ENCODE measurements around the gene NFATC1.

NFATC1 gene

DNA sequence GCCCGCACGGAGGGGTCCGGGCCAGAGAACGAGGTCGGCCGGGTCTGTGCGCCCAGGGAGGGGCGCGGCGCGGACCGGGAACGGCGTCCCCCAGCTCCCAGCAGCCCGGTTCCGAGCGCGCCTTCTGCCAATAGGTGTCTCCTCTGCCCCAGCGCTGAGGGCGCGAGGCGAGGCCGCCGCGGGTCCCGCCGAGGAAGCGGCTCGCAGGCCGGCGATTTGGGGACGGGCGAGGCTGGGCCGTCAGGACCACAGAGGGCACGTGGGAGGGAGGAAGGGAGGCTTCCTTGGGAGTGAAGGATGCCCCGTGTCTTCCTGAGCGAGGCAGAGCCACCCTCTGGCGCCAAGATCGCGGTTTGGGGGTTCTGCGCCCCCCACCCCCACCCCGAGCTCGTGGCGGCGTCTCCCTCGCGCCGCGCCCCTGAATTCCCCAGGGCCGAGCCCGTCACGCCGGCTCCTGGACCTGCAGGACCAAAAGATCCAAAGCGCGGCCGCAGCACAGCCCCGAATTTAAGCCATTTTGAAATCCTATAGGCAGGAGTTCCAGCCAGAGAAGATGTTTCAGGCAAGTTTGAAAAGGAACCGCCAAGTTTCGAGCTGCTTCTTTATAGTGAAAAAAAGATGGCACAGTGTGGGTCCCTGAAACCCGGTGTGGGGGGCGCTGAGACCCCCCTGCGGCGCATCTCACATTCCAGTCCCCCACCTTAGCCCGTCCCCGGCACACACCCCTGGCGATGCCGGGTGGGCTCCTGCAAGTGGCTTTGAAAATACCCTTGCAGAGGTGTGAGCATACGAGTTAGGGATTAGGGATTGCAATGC lies 909 bp downstream of the NFATC1 start:
- Histone ChIP-seq H3K27ac (ENCODE audit: insufficient read depth, low read length, poor library complexity, severe bottlenecking) (peak overlapping the region; percentile 65), H3K27me3 (replicated peaks; ENCODE audit: control insufficient read depth, insufficient read depth, low read length, poor library complexity, severe bottlenecking) (no peaks in the 10 kb centered on the region), H3K4me3 (ENCODE audit: insufficient read depth, low read depth, low read length, poor library complexity, severe bottlenecking) (peak overlapping the region; percentile 74), H3K4me1 (ENCODE audit: control insufficient read depth, insufficient read depth, low read length, poor library complexity, severe bottlenecking) (peaks cover 38% of the 10 kb centered on the region), H3K36me3 (ENCODE audit: control insufficient read depth, insufficient read depth, low read length) (no peaks in the 10 kb centered on the region), H3K9me3 (ENCODE audit: control insufficient read depth, low read length) (no peaks in the 10 kb centered on the region)
- no peak for DNase-seq

DNA sequence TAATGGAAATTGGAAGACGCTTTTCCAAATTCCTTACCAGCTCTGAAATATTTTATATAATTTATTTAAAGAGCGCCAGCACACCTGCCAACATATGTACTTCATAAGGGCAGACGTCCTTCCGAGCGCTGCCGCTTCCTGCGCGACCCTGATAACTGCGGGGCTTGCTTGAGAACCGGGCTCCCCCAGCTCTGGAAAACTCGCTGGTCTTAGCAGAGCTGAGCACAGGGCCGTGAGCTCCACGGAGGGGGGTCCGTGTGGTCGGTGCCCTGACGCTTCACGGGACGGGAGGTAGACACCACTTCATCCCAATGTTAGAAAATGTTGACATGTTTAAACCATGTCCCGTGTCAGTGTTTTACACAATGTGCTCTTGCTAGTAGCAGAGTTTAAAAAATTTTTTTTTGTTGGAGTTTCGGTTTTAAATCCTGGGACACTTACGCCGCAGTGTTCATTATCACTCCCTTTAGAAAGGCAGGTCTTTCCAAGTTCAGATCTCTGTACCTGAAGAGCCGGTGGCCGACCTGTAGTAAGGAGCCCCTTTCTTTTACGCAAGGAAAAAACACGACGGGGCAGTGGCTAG lies 1.6 kb downstream of the NFATC1 start:
- Histone ChIP-seq H3K4me1 (ENCODE audit: control insufficient read depth, insufficient read depth, low read length, poor library complexity, severe bottlenecking) (peaks cover 45% of the 10 kb centered on the region), H3K27me3 (replicated peaks; ENCODE audit: control insufficient read depth, insufficient read depth, low read length, poor library complexity, severe bottlenecking) (no peaks in the 10 kb centered on the region), H3K36me3 (ENCODE audit: control insufficient read depth, insufficient read depth, low read length) (no peaks in the 10 kb centered on the region), H3K27ac (ENCODE audit: insufficient read depth, low read length, poor library complexity, severe bottlenecking) (peak overlapping the region; percentile 65), H3K4me3 (ENCODE audit: insufficient read depth, low read depth, low read length, poor library complexity, severe bottlenecking) (peak overlapping the region; percentile 74), H3K9me3 (ENCODE audit: control insufficient read depth, low read length) (no peaks in the 10 kb centered on the region)
- DNase-seq: no peak

GRCh38 chr18:79397830-79398761 lies 2.4 kb downstream of the NFATC1 start:
- Histone ChIP-seq H3K9me3 (ENCODE audit: control insufficient read depth, low read length) (no peaks in the 10 kb centered on the region), H3K4me3 (ENCODE audit: insufficient read depth, low read depth, low read length, poor library complexity, severe bottlenecking) (peak overlapping the region; percentile 74), H3K4me1 (ENCODE audit: control insufficient read depth, insufficient read depth, low read length, poor library complexity, severe bottlenecking) (peaks cover 48% of the 10 kb centered on the region), H3K27ac (ENCODE audit: insufficient read depth, low read length, poor library complexity, severe bottlenecking) (peak overlapping the region; percentile 65), H3K36me3 (ENCODE audit: control insufficient read depth, insufficient read depth, low read length) (no peaks in the 10 kb centered on the region), H3K27me3 (replicated peaks; ENCODE audit: control insufficient read depth, insufficient read depth, low read length, poor library complexity, severe bottlenecking) (no peaks in the 10 kb centered on the region)
- no peak for DNase-seq

DNA sequence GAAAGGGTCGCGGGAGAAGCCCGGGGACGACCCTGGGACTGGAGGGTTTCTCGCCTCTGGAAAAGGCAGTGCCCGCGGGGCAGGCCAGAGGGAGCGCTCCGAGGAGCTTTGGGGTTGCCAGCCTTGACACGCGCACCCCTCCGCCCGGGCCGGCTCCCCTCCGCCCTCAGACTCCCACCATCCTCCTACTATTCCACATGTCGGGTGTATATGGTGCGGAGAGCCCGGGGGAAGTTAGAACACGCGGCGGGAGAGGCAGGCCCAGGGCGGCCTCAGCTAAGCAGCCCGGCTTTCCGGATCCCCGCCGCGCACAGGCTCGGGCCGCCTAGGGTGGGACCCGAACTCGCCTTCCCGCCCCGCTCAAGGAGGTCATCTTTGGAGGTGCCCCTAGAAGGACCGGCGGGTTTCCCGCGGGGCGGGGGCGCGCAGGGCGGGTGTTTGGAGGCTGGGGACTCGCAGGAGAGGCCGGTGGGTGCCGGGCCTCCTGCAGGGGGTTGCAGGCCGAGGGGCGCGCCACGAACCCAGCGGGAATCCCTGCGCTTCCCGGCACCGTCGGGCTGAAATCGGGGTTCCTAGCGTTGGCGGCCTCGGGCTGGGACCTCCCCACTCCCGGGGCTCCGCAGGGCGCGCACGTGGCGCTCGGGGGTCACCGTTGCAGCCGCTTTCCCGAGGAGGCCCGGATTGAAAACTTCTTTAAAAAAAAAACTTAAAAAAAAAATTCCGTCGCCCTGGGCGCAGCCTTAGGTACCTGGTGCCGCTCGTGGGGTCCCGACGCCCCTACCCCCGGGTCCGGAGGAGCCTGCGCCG lies 3.7 kb downstream of the NFATC1 start:
- DNase-seq: no peak
- H3K27ac ChIP-seq (ENCODE audit: insufficient read depth, low read length, poor library complexity, severe bottlenecking): peak overlapping the region; percentile 89
- H3K27me3 ChIP-seq (replicated peaks; ENCODE audit: control insufficient read depth, insufficient read depth, low read length, poor library complexity, severe bottlenecking): no peaks in the 10 kb centered on the region
- H3K9me3 ChIP-seq (ENCODE audit: control insufficient read depth, low read length): no peaks in the 10 kb centered on the region
- H3K36me3 ChIP-seq (ENCODE audit: control insufficient read depth, insufficient read depth, low read length): no peaks in the 10 kb centered on the region
- H3K4me1 ChIP-seq (ENCODE audit: control insufficient read depth, insufficient read depth, low read length, poor library complexity, severe bottlenecking): peaks cover 51% of the 10 kb centered on the region
- peak overlapping the region; percentile 69 for H3K4me3 ChIP-seq (ENCODE audit: insufficient read depth, low read depth, low read length, poor library complexity, severe bottlenecking)

GRCh38 chr18:79400091-79400590 lies 4.4 kb downstream of the NFATC1 start:
- H3K4me3 ChIP-seq (ENCODE audit: insufficient read depth, low read depth, low read length, poor library complexity, severe bottlenecking): peak overlapping the region; percentile 69
- H3K36me3 ChIP-seq (ENCODE audit: control insufficient read depth, insufficient read depth, low read length): no peaks in the 10 kb centered on the region
- no peaks in the 10 kb centered on the region for H3K27me3 ChIP-seq (replicated peaks; ENCODE audit: control insufficient read depth, insufficient read depth, low read length, poor library complexity, severe bottlenecking)
- no peaks in the 10 kb centered on the region for H3K9me3 ChIP-seq (ENCODE audit: control insufficient read depth, low read length)
- peak overlapping the region; percentile 89 for H3K27ac ChIP-seq (ENCODE audit: insufficient read depth, low read length, poor library complexity, severe bottlenecking)
- DNase-seq: peak; percentile 55 to 68 (median 61)
- peaks cover 52% of the 10 kb centered on the region for H3K4me1 ChIP-seq (ENCODE audit: control insufficient read depth, insufficient read depth, low read length, poor library complexity, severe bottlenecking)

- Histone ChIP-seq H3K27me3 (replicated peaks; ENCODE audit: control insufficient read depth, insufficient read depth, low read length, poor library complexity, severe bottlenecking) (no peaks in the 10 kb centered on the region), H3K4me1 (ENCODE audit: control insufficient read depth, insufficient read depth, low read length, poor library complexity, severe bottlenecking) (peaks cover 58% of the 10 kb centered on the region), H3K27ac (ENCODE audit: insufficient read depth, low read length, poor library complexity, severe bottlenecking) (peak overlapping the region; percentile 93), H3K4me3 (ENCODE audit: insufficient read depth, low read depth, low read length, poor library complexity, severe bottlenecking) (peak overlapping the region; percentile 57), H3K36me3 (ENCODE audit: control insufficient read depth, insufficient read depth, low read length) (no peaks in the 10 kb centered on the region), H3K9me3 (ENCODE audit: control insufficient read depth, low read length) (no peaks in the 10 kb centered on the region)
- DNase-seq: peak; percentile 53 to 61 (median 54)
These were observed 5.1 kb downstream of the NFATC1 start for GRCh38 chr18:79400591-79401381.

DNA sequence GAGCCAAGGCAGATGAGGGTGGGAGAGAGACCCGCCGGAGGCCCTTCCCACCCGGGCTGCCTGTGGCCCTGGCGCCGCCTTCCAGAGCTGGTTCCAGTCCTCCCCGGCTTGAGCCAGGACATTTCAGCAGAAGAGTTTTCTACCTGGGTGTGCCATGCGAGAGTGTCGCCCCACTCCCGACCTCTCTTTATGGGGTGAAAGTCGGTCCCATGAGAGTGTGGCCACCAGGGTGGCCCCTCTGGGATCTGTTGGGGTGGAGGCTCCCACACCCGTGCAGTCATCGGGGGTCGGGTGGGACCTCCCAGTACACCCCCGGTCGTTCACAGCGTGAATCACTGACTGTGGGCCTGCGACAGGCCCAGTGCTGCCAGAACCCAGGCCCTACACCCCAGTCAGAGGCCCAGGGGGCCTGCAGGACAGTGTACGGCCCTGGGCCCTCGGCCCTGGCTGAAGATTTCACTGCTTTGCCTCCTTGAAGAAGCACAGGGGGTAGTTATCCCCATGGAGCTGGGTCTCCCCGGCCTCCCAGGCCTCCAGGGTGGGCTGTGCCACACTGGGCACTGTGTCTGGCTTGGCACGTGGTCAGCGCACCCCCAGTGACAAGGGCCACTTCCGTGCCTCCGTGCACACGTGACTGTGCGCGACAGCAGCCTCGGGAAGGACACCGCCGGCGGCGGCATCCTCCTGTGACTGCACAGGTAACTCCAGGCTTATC lies 5.9 kb downstream of the NFATC1 start:
- no peaks in the 10 kb centered on the region for H3K9me3 ChIP-seq (ENCODE audit: control insufficient read depth, low read length)
- no peaks in the 10 kb centered on the region for H3K36me3 ChIP-seq (ENCODE audit: control insufficient read depth, insufficient read depth, low read length)
- no peak for DNase-seq
- no peaks in the 10 kb centered on the region for H3K27me3 ChIP-seq (replicated peaks; ENCODE audit: control insufficient read depth, insufficient read depth, low read length, poor library complexity, severe bottlenecking)
- H3K27ac ChIP-seq (ENCODE audit: insufficient read depth, low read length, poor library complexity, severe bottlenecking): peak overlapping the region; percentile 93
- peaks cover 65% of the 10 kb centered on the region for H3K4me1 ChIP-seq (ENCODE audit: control insufficient read depth, insufficient read depth, low read length, poor library complexity, severe bottlenecking)
- peak overlapping the region; percentile 48 for H3K4me3 ChIP-seq (ENCODE audit: insufficient read depth, low read depth, low read length, poor library complexity, severe bottlenecking)

DNA sequence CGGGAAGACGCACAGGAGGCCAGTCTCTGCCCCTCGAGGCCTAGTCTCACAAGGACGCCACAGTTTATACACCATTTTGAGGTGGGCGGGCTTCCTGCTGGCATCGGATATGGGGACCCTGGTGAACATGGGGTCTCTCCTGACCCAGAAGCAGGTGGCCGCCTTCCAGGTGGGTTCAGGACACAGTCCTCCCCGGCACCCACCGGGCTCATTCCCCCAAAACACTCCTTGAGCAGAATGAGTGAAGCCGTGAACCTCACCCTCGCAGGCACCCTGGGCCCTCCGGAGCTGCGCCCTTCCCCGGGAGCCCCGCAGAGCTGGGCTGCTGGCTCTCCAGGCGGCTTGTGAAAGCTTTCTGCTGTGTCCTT lies 6.5 kb downstream of the NFATC1 start:
- no peak for DNase-seq
- Histone ChIP-seq H3K27ac (ENCODE audit: insufficient read depth, low read length, poor library complexity, severe bottlenecking) (peak overlapping the region; percentile 93), H3K9me3 (ENCODE audit: control insufficient read depth, low read length) (no peaks in the 10 kb centered on the region), H3K27me3 (replicated peaks; ENCODE audit: control insufficient read depth, insufficient read depth, low read length, poor library complexity, severe bottlenecking) (no peaks in the 10 kb centered on the region), H3K36me3 (ENCODE audit: control insufficient read depth, insufficient read depth, low read length) (no peaks in the 10 kb centered on the region), H3K4me3 (ENCODE audit: insufficient read depth, low read depth, low read length, poor library complexity, severe bottlenecking) (peak overlapping the region; percentile 48), H3K4me1 (ENCODE audit: control insufficient read depth, insufficient read depth, low read length, poor library complexity, severe bottlenecking) (peaks cover 62% of the 10 kb centered on the region)
